D721Med (cell line): ENCODE measurements around the gene GPR176.

Source experiments
- DNase-seq: peaks from one replicate; pipeline ENCODE4 v3.0.0; 2011; ENCODE audit warnings: low spot score; ENCODE audit not compliant: insufficient read length
- FAIRE-seq: peaks from 2 replicates; lab custom pipeline; 2011; peaks lifted over from hg19 to GRCh38; lab: Jason Lieb, UNC
- CTCF ChIP-seq: IDR thresholded peaks from 2 replicates; pipeline ENCODE4 v1.5.1; 2012; ENCODE audit warnings: mild to moderate bottlenecking, control low read depth; ENCODE audit not compliant: insufficient read depth; ENCODE audit errors: missing control alignments

The GPR176 gene

DNA sequence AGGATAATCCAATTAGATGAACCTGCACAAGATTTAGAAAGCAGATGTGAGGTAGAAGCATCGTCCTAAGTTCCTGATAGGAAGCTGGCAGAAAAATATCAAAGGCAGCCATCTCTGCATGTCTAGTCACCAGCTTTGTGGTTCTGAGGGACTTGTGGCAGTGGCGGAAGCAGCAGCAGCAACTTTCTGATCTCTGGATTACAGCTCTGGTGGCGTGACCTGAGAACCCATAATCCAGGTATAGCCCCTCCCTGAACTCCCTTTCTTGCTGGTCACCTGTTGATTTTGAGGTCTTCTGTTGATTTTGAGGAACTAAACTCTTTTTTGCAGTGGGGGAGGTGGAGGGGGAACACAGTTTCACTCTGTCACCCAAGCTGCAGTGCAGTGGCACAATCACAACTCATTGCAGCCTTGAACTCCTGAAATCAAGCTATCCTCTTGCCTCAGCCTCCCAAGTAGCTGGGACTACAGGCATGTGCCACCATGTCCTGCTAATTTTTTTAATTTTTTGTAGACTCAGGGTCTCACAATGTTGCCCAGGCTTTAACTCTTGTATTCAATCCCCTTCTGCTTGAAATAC, 145.3 kb downstream of the GPR176 start:
- no peak for DNase-seq
- FAIRE-seq: no peak
- no peak for TF ChIP-seq CTCF

GRCh38 chr15:39770748-39771689, 149.0 kb downstream of the GPR176 start:
- no peak for TF ChIP-seq CTCF
- FAIRE-seq (no peak), DNase-seq (no peak)

DNA sequence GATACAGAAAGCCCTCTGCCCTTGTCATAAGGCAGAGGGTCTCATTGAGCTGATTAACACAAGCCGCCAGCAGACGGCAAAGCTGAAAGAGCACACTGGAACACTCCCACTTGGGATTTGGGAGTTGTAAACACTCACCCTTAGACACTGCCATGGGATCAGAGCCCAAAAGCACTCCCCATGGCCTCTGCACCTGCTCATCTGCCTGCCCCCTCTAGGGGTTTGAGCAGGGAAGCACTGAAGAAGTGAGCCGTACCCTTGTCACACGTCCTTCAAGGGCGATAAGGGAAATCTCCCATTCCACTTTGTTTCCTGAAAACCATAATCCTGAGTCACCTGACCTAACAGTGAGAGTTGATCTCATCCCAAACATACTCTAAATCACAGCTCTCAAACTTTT, 152.1 kb downstream of the GPR176 start:
- no peak for DNase-seq
- no peak for FAIRE-seq
- peak; percentile 2 for TF ChIP-seq CTCF

DNA sequence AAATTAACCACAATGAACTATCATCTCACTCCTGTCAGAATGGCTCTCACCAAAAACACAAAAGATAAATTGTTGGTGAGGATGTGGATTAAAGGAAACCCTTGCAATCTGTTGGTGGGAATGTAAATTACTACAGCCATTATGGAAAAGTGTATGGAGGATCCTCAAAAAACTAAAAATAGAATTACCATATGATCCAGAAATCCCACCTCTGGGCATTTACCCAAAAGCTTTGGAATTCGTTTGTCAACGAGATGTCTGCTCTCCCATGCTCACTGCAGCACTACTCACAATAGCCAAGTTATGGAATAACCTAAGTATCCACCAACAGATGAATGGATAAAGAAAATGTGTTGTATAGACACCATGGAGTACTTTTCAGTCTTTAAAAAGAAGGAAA, 159.1 kb downstream of the GPR176 start:
- no peak for DNase-seq
- no peak for TF ChIP-seq CTCF
- FAIRE-seq: no peak

GRCh38 chr15:39756806-39757522, 163.1 kb downstream of the GPR176 start:
- DNase-seq: no peak
- TF ChIP-seq CTCF: peak; percentile 73
- peak; percentile 67 for FAIRE-seq

- FAIRE-seq (no peak), DNase-seq (no peak)
- no peak for TF ChIP-seq CTCF
Observed at GRCh38 chr15:39752991-39753390, 167.1 kb downstream of the GPR176 start.
